Measurements from ENCODE around the gene SOX13. TPM values are rescaled to one million over a fixed set of nuclear protein-coding genes. Genes with fewer than 3 reads are reported as not detected.

SOX13 gene
- total and polyA plus RNA-seq, 2 of the 4 experiments (the other 2 are of a cell fraction): 0.54 to 3.5 TPM

DNA sequence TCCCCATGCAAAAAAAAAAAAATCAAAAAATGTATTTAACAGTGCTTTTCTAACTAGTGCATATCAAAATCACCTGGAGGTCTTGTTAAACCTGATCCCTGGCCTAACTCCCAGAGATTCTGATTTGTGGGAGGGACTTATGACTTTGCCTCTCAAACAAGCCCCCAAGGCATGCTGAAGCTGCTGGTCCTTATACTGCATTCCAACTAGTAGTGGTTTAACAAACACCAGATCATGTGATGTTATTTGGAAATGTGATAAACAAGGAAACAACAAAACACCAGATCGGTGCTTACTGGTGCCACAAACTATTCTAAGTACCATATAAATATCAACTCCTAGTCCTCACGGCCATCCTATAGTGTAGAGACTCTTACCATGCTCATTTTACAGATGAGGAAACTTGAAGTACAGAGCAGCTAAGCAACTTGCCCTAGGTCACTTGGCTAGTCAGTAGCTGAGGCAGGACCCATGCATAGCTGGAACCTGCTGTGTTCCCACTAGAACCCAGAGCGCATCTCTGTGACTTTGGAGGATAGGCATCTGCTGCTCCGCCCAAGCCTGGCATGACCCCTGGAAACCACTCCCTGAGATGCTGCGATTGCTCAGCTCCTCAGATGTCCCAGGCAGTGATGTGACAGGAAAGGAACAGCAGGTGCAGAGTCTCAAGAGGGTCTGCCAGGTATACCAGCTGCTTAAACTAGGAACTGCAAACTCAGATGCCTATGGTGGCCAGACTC, 38.1 kb downstream of the SOX13 start:
- no peak overlapping the region for H2BK120ac ChIP-seq (ENCODE audit: low read depth, low read length)
- BruUV-seq (replicated peaks): no TSS peak
- no peak overlapping the region for H3K27ac ChIP-seq (ENCODE audit: insufficient read depth, low read length)
- H3K4me1 ChIP-seq (ENCODE audit: control insufficient read depth, insufficient read depth, low read length): peaks cover 8% of the 10 kb centered on the region; the same call in 1 of the 2 replicates
- no peak overlapping the region for H3K4me2 ChIP-seq (ENCODE audit: low read depth, low read length)
- intact Hi-C loops (cut with micrococcal nuclease): no loop called here
- H3K18ac ChIP-seq (ENCODE audit: low read depth, low read length): no peak overlapping the region
- no peaks in the 10 kb centered on the region; a peak in 2 of 4 replicates for H3K79me1 ChIP-seq (ENCODE audit: low read depth in 1 of 2, low read length in 2 of 2)
- H3K27me3 ChIP-seq (ENCODE audit: control insufficient read depth, insufficient read depth, low read length): no peaks in the 10 kb centered on the region
- in situ Hi-C loops (cut with MboI; ENCODE audit: low sequenced_read_pairs): no loop called here
- no peak overlapping the region for H2AFZ ChIP-seq (replicated peaks; ENCODE audit: low read length, poor library complexity)
- dilution Hi-C loops (cut with HindIII; ENCODE audit: low sequenced_read_pairs, unreplicated experiment): no loop called here
- no peak overlapping the region; the same call in 1 of the 2 replicates for H3K14ac ChIP-seq (replicated peaks; ENCODE audit: low read depth, low read length)
- 95% methylated on average over 3 of the region's 5 CpGs; no CpG with 5 or more reads in 1 of the 2 experiments for WGBS, 2 experiments (ENCODE audit: extremely low coverage in 2 of 2, insufficient read length in 1 of 2)
- no peak overlapping the region for H3K9ac ChIP-seq (ENCODE audit: low read depth, low read length)
- H2AK9ac ChIP-seq (replicated peaks; ENCODE audit: low read depth, low read length, poor library complexity): no peak overlapping the region
- H4K5ac ChIP-seq (ENCODE audit: low read depth, low read length): no peak overlapping the region
- H4K91ac ChIP-seq (ENCODE audit: insufficient read depth, low read depth, low read length): no peak overlapping the region
- no peak overlapping the region for H2AK5ac ChIP-seq (ENCODE audit: low read depth, low read length)
- H4K20me1 ChIP-seq (ENCODE audit: insufficient read depth, low read length): no peaks in the 10 kb centered on the region; the same call in none of the 2 replicates
- no peak overlapping the region for H2BK5ac ChIP-seq (ENCODE audit: low read depth, low read length, poor library complexity, severe bottlenecking)
- H4K8ac ChIP-seq (ENCODE audit: low read depth in 2 of 2, low read length in 2 of 2): no peak overlapping the region
- H2BK20ac ChIP-seq (ENCODE audit: low read depth, low read length): no peak overlapping the region
- no peak overlapping the region for H3K56ac ChIP-seq (ENCODE audit: extremely low read depth, insufficient read depth, low read length)
- no peak for DNase-seq
- TF ChIP-seq NFE2L2 (IDR thresholded peaks at IDR 0.05; ENCODE audit: low read depth, low read length): no peak
- H3K4me3 ChIP-seq (ENCODE audit: insufficient read depth, low read depth, low read length): no peak overlapping the region
- no peak overlapping the region for H3K4ac ChIP-seq (ENCODE audit: low read depth, low read length)
- H2BK15ac ChIP-seq (ENCODE audit: low read depth, low read length): no peak overlapping the region
- peaks cover 8% of the 10 kb centered on the region for H3K9me1 ChIP-seq (ENCODE audit: insufficient read depth, low read length)
- no peak for ATAC-seq (ENCODE audit: low read depth)
- no peak overlapping the region for H3K23ac ChIP-seq (ENCODE audit: low read depth, low read length)
- no peaks in the 10 kb centered on the region for H3K9me3 ChIP-seq (ENCODE audit: control insufficient read depth, insufficient read depth, low read length)
- ChIA-PET CTCF (no interaction called here), POLR2A (ENCODE audit: unreplicated experiment) (no interaction called here)
- H3K36me3 ChIP-seq (ENCODE audit: control insufficient read depth, insufficient read depth, low read length): no peaks in the 10 kb centered on the region
